Colonic mucosa (tissue), 4 donors: ENCODE measurements around the gene FBXO47. TPM values are rescaled to one million over a fixed set of nuclear protein-coding genes. Genes with fewer than 3 reads are reported as not detected.

ENCODE experiments used
- DNase-seq: peaks from one replicate; pipeline ENCODE4 v3.0.0-alpha.2; 2020
- H3K27ac ChIP-seq: fragments of 200-600 bp; one replicate; pipeline ENCODE4 v1.8.0; 2021
- H3K27me3 ChIP-seq: fragments of 200-600 bp; one replicate; pipeline ENCODE4 v1.8.0; 2021
- H3K36me3 ChIP-seq: fragments of 200-600 bp; one replicate; pipeline ENCODE4 v1.8.0; 2021
- H3K4me1 ChIP-seq: fragments of 200-600 bp; one replicate; pipeline ENCODE4 v1.8.0; 2021; ENCODE audit warnings: mild to moderate bottlenecking
- H3K4me3 ChIP-seq: fragments of 200-600 bp; one replicate; pipeline ENCODE4 v1.8.0; 2021
- H3K9ac ChIP-seq, 2 donors: one replicate each; pipeline ENCODE4 v1.7.0; 2013; ENCODE audit warnings: control low read depth in 2 of 2, low read depth in 2 of 2, low read length in 2 of 2
- H3K9me3 ChIP-seq: fragments of 200-600 bp; one replicate; pipeline ENCODE4 v1.8.0; 2021
- CTCF ChIP-seq: fragments of 200-600 bp; IDR thresholded peaks from one replicate; pipeline ENCODE4 v1.8.0; 2022; ENCODE audit warnings: antibody characterized with exemption, mild to moderate bottlenecking
- intact Hi-C: fragments of 100-400 bp; cut with DNase I; formaldehyde crosslinking; loops from one replicate; pipeline ENCODE4 v1.14.1; 2022
- total RNA-seq, 2 donors: library from RNA; stranded (reverse); fragmentation: NEBNext Ultra II Directional in 1 of 2; extraction: Animal tissue kit (Norgen Biotek cat#: 25700) in 1 of 2; gene quantifications; one replicate each; pipeline ENCODE4 v1.2.1, GENCODE V29; 2021
- donor health status: healthy.
- donor health status: DM: no; HTN: no; CAD: no.
- donor health status: DM: no; HTN: no; CAD: no.

FBXO47 gene
- total RNA-seq, 2 donors from 2014 or later, result not detected

- DNase-seq, result no peak
- Histone ChIP-seq H3K9me3 (no peaks in the 10 kb centered on the region), H3K9ac (no peak within 1 kb of the TSS), H3K4me1 (no peaks in the 10 kb centered on the region), H3K27me3 (no peaks in the 10 kb centered on the region), H3K36me3 (no peaks in the 10 kb centered on the region), H3K4me3 (no peak within 1 kb of the TSS), H3K27ac (no peak within 1 kb of the TSS)
- intact Hi-C loops, result no loop called here
- TF ChIP-seq CTCF, result no peak
Measured at GRCh38 chr17:38925263-38925995, 41.8 kb downstream of the FBXO47 start, which contains the start of gene LASP1NB. TSS of gene LASP1NB (plus strand) at chr17:38925614.

- H3K27ac ChIP-seq, result peak overlapping the region; percentile 7
- H3K36me3 ChIP-seq, result peaks cover 11% of the 10 kb centered on the region
- H3K27me3 ChIP-seq, result no peaks in the 10 kb centered on the region
- no peak overlapping the region for H3K9ac ChIP-seq
- H3K4me1 ChIP-seq, result no peaks in the 10 kb centered on the region
- H3K9me3 ChIP-seq, result no peaks in the 10 kb centered on the region
- intact Hi-C loops, result no loop called here
- H3K4me3 ChIP-seq, result no peak overlapping the region
- no peak for TF ChIP-seq CTCF
- peak; percentile 81 for DNase-seq
Measured at GRCh38 chr17:38922538-38923297, 44.5 kb downstream of the FBXO47 start.

- intact Hi-C loops, result no loop called here
- Histone ChIP-seq H3K27me3 (no peaks in the 10 kb centered on the region), H3K4me3 (no peak overlapping the region), H3K9me3 (no peaks in the 10 kb centered on the region), H3K4me1 (no peaks in the 10 kb centered on the region), H3K9ac (no peak overlapping the region), H3K27ac (peak overlapping the region; percentile 7), H3K36me3 (peaks cover 18% of the 10 kb centered on the region)
- DNase-seq, result no peak
- no peak for TF ChIP-seq CTCF
Measured at GRCh38 chr17:38921756-38922411, 45.3 kb downstream of the FBXO47 start.

DNA sequence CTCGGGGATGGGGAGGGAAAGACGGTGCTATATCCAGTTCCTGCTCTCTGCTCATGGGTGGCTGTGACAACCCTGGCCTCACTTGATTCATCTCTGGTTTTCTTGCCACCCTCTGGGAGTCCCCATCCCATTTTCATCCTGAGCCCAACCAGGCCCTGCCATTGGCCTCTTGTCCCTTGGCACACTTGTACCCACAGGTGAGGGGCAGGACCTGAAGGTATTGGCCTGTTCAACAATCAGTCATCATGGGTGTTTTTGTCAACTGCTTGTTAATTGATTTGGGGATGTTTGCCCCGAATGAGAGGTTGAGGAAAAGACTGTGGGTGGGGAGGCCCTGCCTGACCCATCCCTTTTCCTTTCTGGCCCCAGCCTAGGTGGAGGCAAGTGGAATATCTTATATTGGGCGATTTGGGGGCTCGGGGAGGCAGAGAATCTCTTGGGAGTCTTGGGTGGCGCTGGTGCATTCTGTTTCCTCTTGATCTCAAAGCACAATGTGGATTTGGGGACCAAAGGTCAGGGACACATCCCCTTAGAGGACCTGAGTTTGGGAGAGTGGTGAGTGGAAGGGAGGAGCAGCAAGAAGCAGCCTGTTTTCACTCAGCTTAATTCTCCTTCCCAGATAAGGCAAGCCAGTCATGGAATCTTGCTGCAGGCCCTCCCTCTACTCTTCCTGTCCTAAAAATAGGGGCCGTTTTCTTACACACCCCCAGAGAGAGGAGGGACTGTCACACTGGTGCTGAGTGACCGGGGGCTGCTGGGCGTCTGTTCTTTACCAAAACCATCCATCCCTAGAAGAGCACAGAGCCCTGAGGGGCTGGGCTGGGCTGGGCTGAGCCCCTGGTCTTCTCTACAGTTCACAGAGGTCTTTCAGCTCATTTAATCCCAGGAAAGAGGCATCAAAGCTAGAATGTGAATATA, 46.6 kb downstream of the FBXO47 start:
- H3K4me3 ChIP-seq, result no peak overlapping the region
- no peaks in the 10 kb centered on the region for H3K27me3 ChIP-seq
- intact Hi-C loops, result no loop called here
- no peak for TF ChIP-seq CTCF
- H3K36me3 ChIP-seq, result peaks cover 28% of the 10 kb centered on the region
- no peaks in the 10 kb centered on the region for H3K4me1 ChIP-seq
- no peak overlapping the region for H3K27ac ChIP-seq
- H3K9me3 ChIP-seq, result no peaks in the 10 kb centered on the region
- DNase-seq, result no peak
- no peak overlapping the region for H3K9ac ChIP-seq
